GM19043 (cell line): ENCODE results near the gene NR2E1.

ENCODE experiments used
- ATAC-seq: cut with Tn5 transposase; IDR thresholded peaks from one replicate; pipeline ENCODE4 v1.9.1; 2021; ENCODE audit warnings: low read depth; ENCODE audit not compliant: unreplicated experiment

Gene NR2E1

DNA sequence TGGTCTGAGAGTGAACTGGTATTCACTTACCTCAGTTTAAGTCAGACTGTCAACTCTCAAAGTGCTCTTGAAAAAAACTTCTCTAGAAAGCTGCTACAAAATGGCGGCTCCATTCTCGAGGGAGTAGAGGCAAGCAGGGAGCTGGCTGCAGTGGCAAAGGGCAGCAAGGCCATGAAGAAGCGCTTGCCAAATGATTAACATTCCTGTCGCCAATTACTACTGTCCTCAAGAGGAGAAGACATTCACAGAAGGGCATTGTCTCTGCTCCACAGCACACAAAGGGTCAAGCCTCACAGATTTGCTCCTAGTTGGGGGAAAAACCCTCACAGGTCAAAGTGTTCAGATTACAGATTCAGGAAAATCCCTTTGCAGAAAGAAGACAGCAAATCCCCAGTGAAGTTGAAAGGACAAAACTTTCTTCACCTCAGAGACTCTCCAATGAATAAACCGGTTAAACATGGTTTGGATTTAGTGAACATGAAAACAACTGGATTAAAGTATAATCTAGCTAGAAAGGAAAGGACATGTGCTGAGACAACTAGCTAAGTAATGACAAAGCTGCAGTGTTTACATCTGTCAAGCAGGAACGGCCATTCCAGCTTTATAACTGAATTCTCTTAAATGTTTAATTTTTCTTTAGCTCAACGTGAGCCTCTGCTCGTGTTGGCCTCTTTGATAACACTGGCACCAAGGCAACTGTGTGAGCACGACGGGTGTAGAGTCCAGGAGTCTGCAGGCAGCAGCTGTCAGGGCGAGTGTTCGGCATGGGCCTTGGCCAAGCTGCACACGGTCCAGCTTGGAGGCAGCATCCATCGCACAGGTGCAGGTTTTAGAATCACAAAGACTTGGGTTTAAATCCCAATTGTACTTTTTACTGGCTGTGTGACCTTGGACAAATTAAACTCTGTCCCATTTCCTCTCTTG is 37.6 kb downstream of the NR2E1 start:
- no peak for ATAC-seq

GRCh38 chr6:108207013-108207412 is 41.2 kb downstream of the NR2E1 start:
- no peak for ATAC-seq

DNA sequence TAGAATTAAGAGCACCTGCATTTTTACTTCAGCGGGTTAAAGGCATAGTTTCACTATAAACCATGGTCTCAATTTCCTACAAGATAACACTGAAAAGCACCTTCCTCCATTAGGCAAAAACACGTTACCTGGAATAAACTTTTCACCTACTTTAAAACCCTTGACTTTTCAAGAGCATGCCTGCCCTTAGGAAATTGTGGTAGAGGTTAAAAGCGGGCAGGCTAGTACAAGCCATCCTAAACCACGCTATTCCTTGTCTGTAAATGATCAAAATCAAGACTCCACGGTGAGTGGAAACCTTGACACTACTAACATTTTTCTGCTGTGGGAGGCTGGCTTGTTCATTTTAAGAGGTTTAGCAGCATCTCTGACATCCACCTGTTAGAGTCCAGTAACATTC is 43.9 kb downstream of the NR2E1 start:
- no peak for ATAC-seq

- no peak for ATAC-seq
Measured at GRCh38 chr6:108210556-108210955, 44.7 kb downstream of the NR2E1 start.

- no peak for ATAC-seq
Measured at GRCh38 chr6:108211671-108212070, 45.8 kb downstream of the NR2E1 start.

DNA sequence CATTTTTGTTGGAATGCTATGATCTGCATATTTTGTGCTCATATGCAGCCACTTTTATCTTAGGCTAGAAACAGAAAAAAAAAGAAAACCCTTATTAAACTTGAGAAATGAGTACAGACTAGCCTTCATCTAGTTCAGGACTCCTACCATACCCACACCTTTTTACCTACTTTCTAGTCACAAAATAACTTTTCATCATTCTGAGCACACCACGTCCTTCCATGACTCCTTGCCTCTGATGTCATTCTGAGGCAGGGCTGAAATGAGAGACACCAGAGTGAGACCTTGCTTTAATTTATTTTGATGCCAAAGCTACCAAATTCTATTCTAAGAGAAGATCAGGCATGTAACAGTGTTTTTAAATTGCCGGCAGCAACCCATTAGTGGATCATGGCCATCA is 56.2 kb downstream of the NR2E1 start:
- ATAC-seq = no peak

DNA sequence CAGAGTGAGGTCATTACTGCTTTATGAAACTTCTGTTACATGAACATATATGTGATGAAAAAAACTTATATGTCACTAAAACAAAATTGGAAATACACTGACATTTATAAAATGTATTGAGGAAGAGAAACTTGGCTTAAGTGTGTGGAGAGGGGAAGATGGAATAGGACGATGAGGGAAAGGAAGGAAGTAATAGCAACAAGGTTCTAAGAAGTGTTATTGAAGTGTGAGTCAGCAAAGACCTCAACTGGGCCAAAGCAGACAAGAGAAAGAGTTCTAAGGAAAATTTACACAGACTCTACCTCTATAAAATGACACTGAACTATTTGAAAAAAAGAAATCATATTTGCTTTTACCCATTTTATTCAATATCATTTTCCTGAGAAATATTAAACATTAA is 56.7 kb downstream of the NR2E1 start:
- no peak for ATAC-seq

DNA sequence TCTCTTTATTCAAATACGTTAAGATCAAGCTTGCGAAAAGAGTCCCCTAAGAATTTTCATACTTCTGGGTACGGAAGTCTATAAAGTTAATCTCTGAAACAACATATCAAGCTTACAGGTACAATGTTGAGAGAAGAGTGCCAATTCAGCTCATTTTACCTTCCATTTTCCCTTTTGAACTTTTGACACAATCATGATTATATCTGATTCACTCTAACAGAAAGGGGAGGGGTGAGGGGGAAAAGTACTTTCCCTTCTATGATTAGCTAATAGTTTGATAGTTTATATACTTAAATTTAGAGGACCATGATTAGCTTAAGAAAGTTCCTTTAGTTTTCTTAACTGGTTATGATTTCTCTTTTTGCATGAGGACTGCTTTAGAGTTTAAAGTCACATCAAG is 61.5 kb downstream of the NR2E1 start:
- ATAC-seq = no peak

GRCh38 chr6:108228416-108228815 is 62.6 kb downstream of the NR2E1 start:
- ATAC-seq = no peak

GRCh38 chr6:108235127-108235526 is 69.3 kb downstream of the NR2E1 start:
- ATAC-seq = no peak

DNA sequence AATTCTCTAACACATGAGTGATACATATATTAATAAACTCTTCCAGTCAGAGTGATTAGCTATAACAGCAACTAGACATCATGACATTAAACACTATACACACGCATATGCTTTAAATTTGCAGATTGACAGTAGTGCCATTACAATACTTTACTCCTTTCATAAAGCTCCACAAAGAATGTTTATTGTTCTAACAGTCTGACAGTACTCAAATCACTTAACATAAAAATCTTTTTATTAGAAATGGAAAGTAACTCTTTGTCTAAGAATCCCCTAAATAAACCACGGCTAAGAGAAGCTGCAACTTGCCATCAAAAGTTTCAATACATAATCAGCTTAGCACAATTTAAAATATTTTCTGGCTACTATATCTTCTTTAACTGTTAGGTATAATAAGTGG is 71.0 kb downstream of the NR2E1 start:
- ATAC-seq = no peak

DNA sequence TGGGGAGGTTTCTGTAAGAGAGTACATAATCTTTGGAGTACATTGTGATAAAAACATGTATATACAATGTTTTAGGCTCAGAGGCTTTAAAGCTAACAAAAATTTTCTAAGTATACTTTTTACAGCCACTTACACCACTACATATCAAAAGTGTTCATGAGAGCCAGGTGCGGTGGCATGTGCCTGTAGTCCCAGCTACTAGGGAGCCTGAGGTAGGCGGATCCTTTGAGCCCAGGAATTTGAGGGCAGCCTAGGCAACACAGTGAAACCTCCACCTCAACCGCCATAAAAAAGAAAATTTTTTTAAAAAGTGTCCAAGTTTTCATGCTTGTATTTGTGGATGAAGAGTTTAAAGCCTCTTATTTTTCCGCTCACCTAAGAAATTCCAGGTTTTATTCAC is 72.5 kb downstream of the NR2E1 start:
- ATAC-seq = no peak
